GM18508 (cell line): Measurements from ENCODE around the gene RITA1.
"Not testable (repeated sequence)": the region's sequence is repeated elsewhere in the genome, so short reads cannot be mapped to it uniquely, and the experiment has no call there.

Source experiments
- ATAC-seq: cut with Tn5 transposase; IDR thresholded peaks from one replicate; pipeline ENCODE4 v1.9.1; 2021; ENCODE audit warnings: moderate number of reproducible peaks; ENCODE audit not compliant: insufficient read depth, unreplicated experiment

Gene RITA1

GRCh38 chr12:113200021-113200797 is 14.7 kb downstream of the RITA1 start:
- no peak for ATAC-seq

DNA sequence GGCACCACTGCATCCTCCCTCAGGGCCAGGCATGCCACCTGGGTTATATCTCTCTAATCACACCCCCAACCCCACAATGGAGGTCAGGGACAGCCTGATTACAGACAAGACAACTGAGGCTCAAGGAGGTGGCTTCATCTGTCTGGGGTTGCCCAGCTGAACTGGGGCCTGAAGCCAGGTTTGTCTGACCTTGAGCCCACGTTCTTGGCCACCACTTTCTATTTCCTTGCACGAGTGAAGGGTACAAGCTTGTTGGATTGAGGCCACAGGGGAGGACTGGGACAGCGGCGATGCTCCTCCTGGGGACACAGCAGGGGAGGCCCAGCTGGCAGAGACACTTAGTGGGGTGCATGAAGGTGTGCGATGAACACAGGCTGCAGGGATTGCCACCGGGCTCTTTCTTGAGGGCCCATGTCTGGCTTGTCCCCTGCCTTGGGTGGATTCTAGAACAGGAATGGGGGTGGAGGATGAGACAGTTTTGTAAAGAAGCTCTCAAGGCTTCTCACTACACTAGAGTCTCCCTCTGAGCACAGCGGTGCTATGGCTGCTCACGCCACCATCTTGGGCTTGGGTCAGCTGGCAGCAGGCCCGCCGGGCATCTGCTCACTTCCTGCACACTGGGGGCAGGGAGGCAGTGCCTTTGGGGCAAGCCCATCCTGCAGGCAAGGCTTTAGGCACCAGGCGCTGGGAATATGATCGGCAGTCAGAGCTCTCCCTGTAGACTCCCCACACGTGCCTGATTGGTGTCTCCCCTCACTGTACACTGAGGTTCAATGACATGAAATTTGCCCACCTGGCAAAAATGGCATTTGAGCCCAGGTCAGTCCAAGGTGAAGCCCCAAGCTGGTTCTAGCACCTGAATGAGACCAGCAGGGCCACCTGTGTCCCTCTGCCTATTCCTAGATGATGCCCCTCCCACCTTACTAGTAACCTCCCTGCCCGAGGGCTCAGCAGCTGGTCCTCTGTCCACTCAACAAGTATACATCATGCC is 16.0 kb downstream of the RITA1 start:
- no peak for ATAC-seq

DNA sequence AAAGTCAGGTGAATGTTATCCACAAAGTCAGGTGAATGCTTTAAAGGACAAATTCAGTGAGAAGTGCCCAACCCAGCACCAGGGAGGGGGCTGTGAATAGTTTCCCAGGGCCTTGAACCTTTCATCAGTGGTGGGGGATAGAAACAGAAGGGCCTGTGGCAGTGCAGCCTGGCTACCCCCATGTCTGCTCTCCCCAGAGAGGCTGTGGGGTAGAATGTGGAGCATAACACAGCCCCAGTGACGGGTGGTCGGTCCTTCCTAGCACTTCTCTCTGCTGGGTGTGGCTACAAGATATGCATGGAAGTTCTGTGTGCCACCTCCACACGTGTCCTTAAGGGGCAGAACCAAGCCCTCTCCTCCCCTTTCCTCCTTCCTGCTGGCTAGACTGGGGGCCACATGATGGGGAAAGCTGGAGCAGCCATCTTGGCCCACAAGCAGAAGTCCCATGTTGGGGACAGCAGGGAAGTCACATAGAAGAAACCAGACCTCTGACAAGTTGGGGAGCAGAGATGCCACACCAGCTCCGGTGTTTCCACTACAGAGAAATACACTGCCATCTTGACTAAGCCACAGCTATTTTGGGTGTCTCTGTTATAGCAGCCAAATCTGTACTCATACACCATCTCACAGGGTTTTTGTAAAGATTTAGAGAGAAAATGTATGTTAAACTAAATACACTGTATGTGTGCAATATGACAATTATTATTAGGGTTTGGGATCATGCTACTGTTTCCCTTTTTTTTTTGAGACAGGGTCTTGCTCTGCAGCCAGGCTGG is 17.0 kb downstream of the RITA1 start:
- no peak for ATAC-seq

- no peak for ATAC-seq
Measured at GRCh38 chr12:113203852-113204760, 18.6 kb downstream of the RITA1 start.

DNA sequence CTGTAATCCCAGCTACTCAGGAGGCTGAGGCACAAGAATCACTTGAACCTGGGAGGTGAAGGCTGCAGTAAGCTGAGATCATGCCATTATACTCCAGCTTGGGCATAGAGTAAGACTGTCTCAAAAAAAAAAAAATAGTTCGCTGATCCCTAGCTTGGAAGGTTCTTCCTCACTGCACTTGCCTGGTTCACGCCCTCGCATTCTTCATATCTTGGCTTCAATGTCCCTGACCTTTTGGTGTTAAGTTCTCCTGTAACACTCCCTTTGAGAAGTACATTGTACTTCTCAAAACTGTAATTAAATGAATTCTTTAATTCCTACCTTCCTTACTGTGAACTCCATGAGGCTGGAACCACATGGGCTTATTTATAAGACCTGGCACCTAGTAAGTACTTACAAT is 19.3 kb downstream of the RITA1 start:
- no peak for ATAC-seq

DNA sequence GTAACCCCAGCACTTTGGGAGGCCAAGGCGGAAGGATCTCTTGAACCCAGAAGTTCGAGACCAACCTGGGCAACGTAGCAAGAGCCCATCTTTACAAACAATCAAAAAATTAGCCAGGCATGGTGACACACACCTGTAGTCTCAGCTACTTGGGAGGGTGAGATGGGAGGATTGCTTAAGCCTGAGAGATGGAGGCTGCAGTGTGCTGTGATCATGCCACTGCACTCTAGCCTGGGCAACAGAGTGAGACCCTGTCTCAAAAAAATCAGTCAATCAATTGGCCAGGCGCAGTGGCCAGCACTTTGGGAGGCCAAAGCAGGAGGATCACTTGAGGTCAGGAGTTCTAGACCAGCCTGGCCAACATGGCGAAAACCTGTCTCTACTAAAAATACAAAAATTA is 21.3 kb downstream of the RITA1 start:
- not testable (repeated sequence) for ATAC-seq

GRCh38 chr12:113207613-113208040 is 22.1 kb downstream of the RITA1 start:
- ATAC-seq = no peak

GRCh38 chr12:113208041-113208934 is 22.8 kb downstream of the RITA1 start:
- ATAC-seq = peak; percentile 63

- ATAC-seq = no peak
Measured at GRCh38 chr12:113211160-113211559, 25.6 kb downstream of the RITA1 start.

- no peak for ATAC-seq
Measured at GRCh38 chr12:113214895-113215400, 29.4 kb downstream of the RITA1 start.

DNA sequence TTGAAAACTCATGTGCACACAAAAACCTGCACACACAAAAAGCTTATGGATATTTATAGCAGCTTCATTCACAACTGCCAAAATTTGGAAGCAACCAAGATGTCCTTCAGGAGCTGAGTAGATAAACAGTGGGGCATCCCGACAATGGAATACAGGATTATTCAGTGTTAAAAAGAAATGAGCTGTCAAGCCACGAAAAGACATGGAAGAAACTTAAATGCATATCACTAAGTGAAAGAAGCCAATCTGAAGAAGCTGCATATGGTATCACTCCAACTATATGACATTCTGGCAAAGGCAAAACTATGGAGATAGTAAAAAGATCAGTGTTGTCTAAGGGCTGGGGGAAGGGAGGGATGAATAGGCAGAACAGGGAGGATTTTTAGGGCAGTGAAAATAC is 30.5 kb downstream of the RITA1 start:
- ATAC-seq = no peak

DNA sequence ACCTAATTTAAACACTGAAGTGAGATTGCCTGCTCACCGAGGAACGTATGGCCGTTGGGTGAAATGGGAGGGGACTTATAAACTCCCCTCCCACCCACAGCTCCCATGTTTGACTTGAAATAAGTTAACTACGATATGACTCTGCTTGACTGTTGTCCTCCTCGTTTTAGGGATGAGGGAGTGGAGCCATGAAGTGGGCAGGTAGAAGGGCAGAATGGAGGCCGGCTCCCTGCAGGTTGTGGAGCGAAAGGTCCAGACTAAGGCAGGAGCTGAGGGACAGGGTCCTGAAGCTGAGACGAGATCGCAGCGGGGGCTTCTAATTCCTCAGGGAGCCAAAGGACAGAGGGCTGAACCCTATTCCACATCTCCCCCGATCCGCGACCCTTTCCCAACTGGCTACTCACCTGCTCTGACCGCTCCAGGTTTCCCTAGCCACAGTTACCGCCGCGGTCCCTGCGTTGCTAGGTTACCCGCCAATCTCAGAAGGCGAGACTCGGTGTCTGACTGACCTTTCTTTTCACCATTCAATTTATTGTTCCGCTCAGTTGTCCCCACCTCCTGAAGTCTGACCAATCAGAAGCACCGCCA is 35.2 kb downstream of the RITA1 start:
- ATAC-seq = no peak

- ATAC-seq = peak; percentile 91
Measured at GRCh38 chr12:113221181-113221996, 35.9 kb downstream of the RITA1 start, which contains the start of gene TPCN1. Gene TPCN1, plus strand, starts transcription at chr12:113221464. Its CDS starts 5,389 bp downstream, at chr12:113226853.

DNA sequence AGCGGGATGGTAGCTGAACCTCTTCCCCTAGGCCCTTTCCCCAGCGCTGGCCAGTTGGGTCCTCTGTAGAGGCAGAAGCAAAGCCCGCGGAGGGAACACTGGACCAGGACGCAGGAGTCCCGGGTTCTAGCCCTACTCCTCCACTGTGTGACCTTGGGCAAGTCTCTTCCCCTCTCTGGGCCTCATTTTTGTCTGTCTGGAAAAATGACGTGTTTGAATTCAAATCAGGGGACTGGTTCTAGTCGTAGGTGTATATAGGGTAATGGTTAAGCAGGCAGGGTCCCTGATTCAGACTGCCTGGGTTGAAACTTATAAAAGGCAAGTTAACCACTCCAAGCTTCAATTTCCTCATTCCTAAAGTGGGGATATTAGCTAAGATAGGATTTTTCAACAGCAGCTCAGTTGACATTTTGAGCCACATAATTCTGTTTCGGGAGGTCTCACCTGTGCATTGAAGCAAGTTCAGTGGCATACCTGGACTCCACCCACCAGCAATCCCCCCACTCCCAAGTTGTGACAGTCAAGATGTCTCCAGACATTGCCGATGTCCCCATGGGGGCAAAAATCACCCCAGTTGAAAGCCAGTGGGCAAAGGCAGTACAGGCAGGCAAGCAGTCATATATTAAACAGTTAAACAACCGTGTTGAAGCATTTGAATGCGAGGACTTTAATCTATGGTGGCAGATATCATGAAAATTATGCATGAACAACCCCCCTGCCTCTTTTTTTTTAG is 36.6 kb downstream of the RITA1 start:
- ATAC-seq = no peak

DNA sequence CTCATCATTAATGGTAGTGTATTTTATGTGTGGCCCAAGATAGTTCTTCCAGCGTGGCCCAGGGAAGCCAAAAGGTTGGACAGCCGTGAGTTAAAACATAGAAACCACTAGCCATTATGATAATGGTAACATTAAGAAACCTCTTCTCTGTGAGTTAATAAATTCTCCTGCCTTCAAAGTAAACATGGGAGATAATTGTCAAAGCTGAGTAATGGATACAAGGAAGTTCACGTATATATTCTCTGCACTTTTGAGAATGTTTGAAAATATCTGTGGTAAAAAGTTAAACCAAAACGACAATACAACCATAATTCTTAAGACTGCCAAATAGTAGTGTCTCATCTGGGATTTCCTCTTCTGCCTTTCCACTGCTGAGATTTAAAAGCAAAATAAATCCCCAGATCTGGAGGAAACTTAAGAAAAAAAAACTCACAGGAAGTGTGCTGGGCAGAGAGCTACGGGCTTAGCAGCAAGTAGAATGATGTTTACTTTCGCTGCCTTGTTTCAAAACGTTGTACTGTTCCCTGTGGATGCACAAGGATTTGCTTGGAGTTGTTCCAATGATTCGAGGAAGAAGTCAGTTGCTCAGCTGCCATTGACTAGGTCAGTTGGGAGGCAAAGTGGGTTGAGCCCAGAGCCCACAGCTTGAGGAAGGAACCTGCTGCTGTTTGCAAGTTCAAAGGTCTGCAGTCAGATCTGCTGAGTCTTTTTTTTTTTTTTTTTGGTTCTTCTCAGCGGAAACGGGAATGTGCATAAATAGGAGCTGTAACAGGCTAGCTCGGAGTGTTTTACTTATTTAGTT is 37.4 kb downstream of the RITA1 start:
- ATAC-seq = no peak
